ENCODE results near the gene ORAI2. TPM values are rescaled to one million over a fixed set of nuclear protein-coding genes. Genes with fewer than 3 reads are reported as not detected.

Gene ORAI2
- total RNA-seq, 1 donor, result 40.6 TPM

DNA sequence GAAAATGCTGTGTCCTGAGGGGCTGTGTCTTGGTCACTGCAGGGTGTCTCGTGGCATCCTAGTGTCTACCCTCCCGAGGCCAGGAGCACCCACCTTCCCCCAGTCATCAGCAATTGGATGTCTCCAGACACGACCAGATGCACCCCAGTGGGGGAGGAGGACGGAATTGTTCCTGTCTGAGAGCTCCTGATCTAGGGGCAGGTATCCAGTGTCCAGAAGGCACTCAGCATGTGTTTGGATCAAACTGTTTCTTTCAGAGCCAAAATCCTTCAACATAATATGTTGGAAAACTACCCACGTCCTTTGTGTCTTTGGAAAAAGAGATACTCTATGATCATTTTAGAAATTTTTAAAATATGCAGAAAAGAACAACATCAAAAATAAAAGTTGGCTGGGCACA is 20.3 kb upstream of the ORAI2 start:
- TF ChIP-seq, protein P1, sequence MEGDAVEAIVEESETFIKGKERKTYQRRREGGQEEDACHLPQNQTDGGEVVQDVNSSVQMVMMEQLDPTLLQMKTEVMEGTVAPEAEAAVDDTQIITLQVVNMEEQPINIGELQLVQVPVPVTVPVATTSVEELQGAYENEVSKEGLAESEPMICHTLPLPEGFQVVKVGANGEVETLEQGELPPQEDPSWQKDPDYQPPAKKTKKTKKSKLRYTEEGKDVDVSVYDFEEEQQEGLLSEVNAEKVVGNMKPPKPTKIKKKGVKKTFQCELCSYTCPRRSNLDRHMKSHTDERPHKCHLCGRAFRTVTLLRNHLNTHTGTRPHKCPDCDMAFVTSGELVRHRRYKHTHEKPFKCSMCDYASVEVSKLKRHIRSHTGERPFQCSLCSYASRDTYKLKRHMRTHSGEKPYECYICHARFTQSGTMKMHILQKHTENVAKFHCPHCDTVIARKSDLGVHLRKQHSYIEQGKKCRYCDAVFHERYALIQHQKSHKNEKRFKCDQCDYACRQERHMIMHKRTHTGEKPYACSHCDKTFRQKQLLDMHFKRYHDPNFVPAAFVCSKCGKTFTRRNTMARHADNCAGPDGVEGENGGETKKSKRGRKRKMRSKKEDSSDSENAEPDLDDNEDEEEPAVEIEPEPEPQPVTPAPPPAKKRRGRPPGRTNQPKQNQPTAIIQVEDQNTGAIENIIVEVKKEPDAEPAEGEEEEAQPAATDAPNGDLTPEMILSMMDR (IDR thresholded peaks at IDR 0.05; ENCODE audit: insufficient read depth, low read depth, low read length), result no peak
- no peak overlapping the region for H3K4me3 ChIP-seq (ENCODE audit: low read depth, low read length)
- no peak for DNase-seq (ENCODE audit: low read depth)

DNA sequence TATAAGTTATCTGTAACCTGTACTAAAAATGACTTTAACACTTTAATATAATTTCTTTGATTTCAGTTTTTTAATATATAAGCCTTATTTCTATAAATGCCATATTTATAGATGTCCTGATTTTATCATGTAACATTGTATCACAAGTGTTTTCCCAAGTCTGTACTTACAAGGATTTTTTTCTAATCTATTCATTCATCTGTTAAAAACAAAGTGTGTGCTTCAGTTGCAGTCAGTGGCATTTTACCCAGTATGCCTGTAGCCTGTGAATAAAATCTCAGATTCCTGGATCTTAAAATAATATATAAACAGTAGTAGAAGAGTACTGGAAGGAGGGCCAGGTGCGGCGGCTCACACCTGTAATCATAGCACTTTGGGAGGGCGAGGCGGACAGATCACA is 19.8 kb upstream of the ORAI2 start:
- no peak for DNase-seq (ENCODE audit: low read depth)
- no peak overlapping the region for H3K4me3 ChIP-seq (ENCODE audit: low read depth, low read length)
- TF ChIP-seq, protein P1 (IDR thresholded peaks at IDR 0.05; ENCODE audit: insufficient read depth, low read depth, low read length), result no peak

DNA sequence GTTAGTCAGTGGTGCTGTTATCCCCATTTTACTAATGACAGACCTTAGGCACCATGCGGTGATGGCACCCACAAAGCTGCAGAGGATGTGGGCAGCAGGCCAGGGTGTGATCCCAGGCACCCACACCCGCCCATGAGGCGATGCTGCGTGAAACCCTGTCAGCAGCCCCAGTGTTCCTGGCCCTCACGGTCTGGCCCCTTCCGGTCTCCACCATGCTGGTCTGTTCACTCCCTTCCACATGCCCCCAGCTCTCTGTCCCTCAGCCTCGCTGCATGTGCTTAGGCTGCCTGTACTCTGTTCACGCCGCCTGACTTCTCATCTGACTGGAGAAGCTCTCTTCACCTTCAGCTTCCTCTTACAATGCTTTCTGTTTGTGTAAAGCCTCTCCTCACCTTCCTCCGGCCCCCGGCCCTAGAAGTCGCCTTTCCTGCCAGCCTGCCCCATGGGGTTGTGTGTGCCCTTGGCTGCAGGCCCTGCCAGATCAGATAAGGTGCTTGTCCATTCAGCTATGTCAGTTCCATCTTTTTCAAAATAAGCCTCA is 17.6 kb upstream of the ORAI2 start:
- H3K4me3 ChIP-seq (ENCODE audit: low read depth, low read length), result no peak overlapping the region
- no peak for DNase-seq (ENCODE audit: low read depth)
- TF ChIP-seq, protein P1 (IDR thresholded peaks at IDR 0.05; ENCODE audit: insufficient read depth, low read depth, low read length), result no peak

DNA sequence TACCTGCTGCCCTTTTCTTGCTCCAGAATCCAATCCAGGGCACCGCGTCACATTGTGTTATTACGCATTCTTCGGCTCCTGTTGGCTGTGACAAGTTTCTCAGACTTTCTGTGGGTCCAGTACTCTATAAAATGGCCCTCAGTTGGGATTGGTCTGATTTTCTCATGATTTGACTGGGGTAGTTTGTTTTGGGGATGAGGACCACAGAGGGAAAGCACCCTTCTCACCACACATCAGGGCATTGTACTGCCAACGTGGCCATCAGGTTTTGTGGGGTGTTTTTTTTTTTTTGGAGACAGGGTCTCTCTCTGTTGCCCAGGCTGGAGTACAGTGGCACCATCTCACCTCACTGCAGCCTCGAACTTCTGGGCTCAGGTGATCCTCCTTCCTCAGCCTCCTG is 17.0 kb upstream of the ORAI2 start:
- H3K4me3 ChIP-seq (ENCODE audit: low read depth, low read length), result no peak overlapping the region
- no peak for DNase-seq (ENCODE audit: low read depth)

DNA sequence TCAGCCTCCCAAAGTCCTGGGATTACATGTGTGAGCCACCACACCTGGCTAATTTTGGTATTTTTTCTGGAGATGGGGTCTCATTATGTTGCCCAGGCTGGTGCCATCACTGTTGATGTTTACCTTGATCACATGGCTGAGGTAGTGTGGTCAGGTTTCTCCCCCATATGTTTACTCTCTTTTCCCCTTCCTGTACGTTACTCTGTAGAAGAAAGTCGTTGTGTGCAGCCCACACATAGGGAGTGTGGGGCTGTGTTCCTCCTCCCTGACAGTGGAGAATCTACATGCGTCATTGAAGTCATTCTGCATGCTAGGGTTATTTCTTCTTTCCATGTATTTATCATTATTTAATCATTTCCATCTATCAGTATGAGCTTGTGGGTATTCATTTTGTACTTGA is 16.3 kb upstream of the ORAI2 start:
- TF ChIP-seq, protein P1 (IDR thresholded peaks at IDR 0.05; ENCODE audit: insufficient read depth, low read depth, low read length), result no peak
- H3K4me3 ChIP-seq (ENCODE audit: low read depth, low read length), result no peak overlapping the region
- DNase-seq (ENCODE audit: low read depth), result no peak

More for the DNA sequence above, 17.0 kb upstream of the ORAI2 start:
- TF ChIP-seq, protein P1 (IDR thresholded peaks at IDR 0.05; ENCODE audit: insufficient read depth, low read depth, low read length), result no peak

DNA sequence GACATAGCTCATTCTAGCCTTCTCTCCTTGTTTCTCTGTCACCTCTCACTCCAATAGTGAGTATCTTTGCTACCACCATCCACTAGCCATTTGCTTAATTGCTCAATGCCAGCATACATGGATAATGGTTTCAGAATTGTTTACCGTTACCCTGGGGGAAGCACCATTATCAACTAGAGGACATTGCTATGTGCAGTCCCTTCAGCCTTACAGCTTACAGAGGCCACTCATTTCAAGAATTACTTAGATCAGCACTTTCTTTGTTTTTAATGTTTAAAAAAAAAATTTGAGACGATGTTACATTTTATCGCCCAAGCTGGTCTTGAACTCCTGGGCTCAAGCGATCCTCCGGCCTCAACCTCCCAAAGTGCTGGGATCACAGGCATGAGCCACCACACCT is 14.8 kb upstream of the ORAI2 start:
- TF ChIP-seq, protein P1 (IDR thresholded peaks at IDR 0.05; ENCODE audit: insufficient read depth, low read depth, low read length), result no peak
- H3K4me3 ChIP-seq (ENCODE audit: low read depth, low read length), result no peak overlapping the region
- no peak for DNase-seq (ENCODE audit: low read depth)

DNA sequence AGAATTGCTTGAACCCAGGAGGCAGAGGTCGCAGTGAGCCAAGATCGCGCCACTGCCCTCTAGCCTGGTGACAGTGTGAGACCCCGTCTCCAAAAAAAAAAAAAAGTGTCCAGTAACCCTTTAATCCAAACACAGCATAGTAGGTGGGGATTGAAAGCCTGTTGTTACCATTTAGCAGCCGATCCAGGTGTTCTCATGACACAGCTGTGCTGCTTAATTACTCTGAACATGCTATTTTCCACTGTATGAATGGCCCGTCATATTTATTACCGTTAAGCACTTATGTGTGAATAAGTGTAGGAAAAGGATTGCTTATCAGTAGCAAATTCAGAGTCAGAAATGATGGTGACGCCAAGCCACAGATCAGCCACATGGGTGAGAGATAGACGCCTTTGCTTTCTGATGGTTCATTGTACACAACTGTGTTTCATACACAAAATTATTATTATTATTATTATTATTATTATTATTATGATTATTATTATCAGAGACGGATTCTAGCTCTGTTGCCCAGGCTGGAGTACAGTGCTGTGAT is 11.6 kb upstream of the ORAI2 start:
- H3K4me3 ChIP-seq (ENCODE audit: low read depth, low read length), result no peak overlapping the region
- no peak for DNase-seq (ENCODE audit: low read depth)
- TF ChIP-seq, protein P1 (IDR thresholded peaks at IDR 0.05; ENCODE audit: insufficient read depth, low read depth, low read length), result no peak
